HEK293 (cell line): Measurements from ENCODE around the gene COL1A1.

Experiments
- CTCF ChIA-PET: fragments of 350-600 bp; formaldehyde crosslinking; extraction: SDS; loops from one replicate; lab custom pipeline; 2021; ENCODE audit warnings: antibody characterized with exemption; lab: Yijun Ruan, JAX
- POLR2A ChIA-PET: fragments of 300-600 bp; formaldehyde crosslinking; extraction: SDS; loops from one replicate; lab custom pipeline; 2020; ENCODE audit warnings: antibody characterized with exemption, inconsistent platforms; lab: Yijun Ruan, JAX
- H3K27ac ChIP-seq: fragments of 200-500 bp; sonication (Bioruptor generic); 2 replicates; pipeline ENCODE4 v1.5.1; 2014; ENCODE audit warnings: low read depth, low read length, control low read depth, inconsistent platforms; ENCODE audit errors: extremely low read depth
- H3K36me3 ChIP-seq, 2 experiments: fragments of 200-500 bp in 1 of 2; sonication (Bioruptor generic) in 1 of 2; 1 replicate in 1 of 2; 2 replicates in 1 of 2; pipeline ENCODE4 v1.5.1; 2014 to 2017; ENCODE audit warnings: inconsistent platforms in 2 of 2, low read length in 2 of 2; ENCODE audit not compliant: control insufficient read depth in 2 of 2, insufficient read depth in 1 of 2
- H3K4me1 ChIP-seq: fragments of 200-500 bp; sonication (Bioruptor generic); 2 replicates; pipeline ENCODE4 v1.5.1; 2014; ENCODE audit warnings: mild to moderate bottlenecking, low read length, inconsistent platforms; ENCODE audit not compliant: control insufficient read depth, insufficient read depth
- H3K4me3 ChIP-seq: 2 replicates; pipeline ENCODE4 v1.5.1; 2011; ENCODE audit warnings: low read depth, mild to moderate bottlenecking, control low read depth, low read length, moderate library complexity
- H3K9me3 ChIP-seq: fragments of 200-500 bp; sonication (Bioruptor generic); 2 replicates; pipeline ENCODE4 v1.5.1; 2014; ENCODE audit warnings: low read depth, low read length, inconsistent platforms; ENCODE audit not compliant: control insufficient read depth, insufficient read depth
- AEBP2 ChIP-seq: fragments of 450-650 bp; formaldehyde crosslinking; IDR thresholded peaks from 2 replicates; pipeline ENCODE4 v1.5.1; 2016; ENCODE audit warnings: missing biosample characterization, missing genetic modification characterization, borderline replicate concordance
- KLF1 ChIP-seq: fragments of 450-650 bp; formaldehyde crosslinking; IDR thresholded peaks from 2 replicates; pipeline ENCODE4 v1.5.1; 2016; ENCODE audit warnings: missing biosample characterization, missing genetic modification characterization
- TCF7L2 ChIP-seq: IDR thresholded peaks from 2 replicates; pipeline ENCODE4 v1.6.1; 2011; ENCODE audit warnings: low read depth, mild to moderate bottlenecking, inconsistent platforms, low read length, moderate library complexity, borderline replicate concordance
- YY2 ChIP-seq: fragments of 450-650 bp; formaldehyde crosslinking; IDR thresholded peaks from 2 replicates; pipeline ENCODE4 v1.5.1; 2016; ENCODE audit warnings: missing biosample characterization, missing genetic modification characterization
- ZFP69B ChIP-seq: fragments of 450-650 bp; formaldehyde crosslinking; IDR thresholded peaks from 2 replicates; pipeline ENCODE4 v1.5.1; 2016; ENCODE audit warnings: missing biosample characterization, missing genetic modification characterization
- ZNF121 ChIP-seq: fragments of 450-650 bp; formaldehyde crosslinking; IDR thresholded peaks from 2 replicates; pipeline ENCODE4 v1.5.1; 2016; ENCODE audit warnings: missing biosample characterization, missing genetic modification characterization
- ZNF175 ChIP-seq: fragments of 450-650 bp; formaldehyde crosslinking; IDR thresholded peaks from 2 replicates; pipeline ENCODE4 v1.5.1; 2016; ENCODE audit warnings: missing biosample characterization, missing genetic modification characterization
- ZNF23 ChIP-seq: fragments of 450-650 bp; formaldehyde crosslinking; IDR thresholded peaks from 2 replicates; pipeline ENCODE4 v1.5.1; 2016; ENCODE audit warnings: missing biosample characterization, missing genetic modification characterization, borderline replicate concordance
- ZNF24 ChIP-seq: fragments of 450-650 bp; formaldehyde crosslinking; IDR thresholded peaks from 2 replicates; pipeline ENCODE4 v1.5.1; 2016; ENCODE audit warnings: missing biosample characterization, missing genetic modification characterization
- ZNF324 ChIP-seq: fragments of 450-650 bp; formaldehyde crosslinking; IDR thresholded peaks from 2 replicates; pipeline ENCODE4 v1.5.1; 2016; ENCODE audit warnings: missing biosample characterization, missing genetic modification characterization
- ZNF37A ChIP-seq: fragments of 450-650 bp; IDR thresholded peaks from 2 replicates; pipeline ENCODE4 v1.5.1; 2018; ENCODE audit warnings: missing biosample characterization, missing genetic modification characterization
- ZNF48 ChIP-seq: fragments of 450-650 bp; formaldehyde crosslinking; IDR thresholded peaks from 2 replicates; pipeline ENCODE4 v1.5.1; 2016; ENCODE audit warnings: missing biosample characterization, missing genetic modification characterization
- ZNF544 ChIP-seq: fragments of 450-650 bp; formaldehyde crosslinking; IDR thresholded peaks from 2 replicates; pipeline ENCODE4 v1.5.0; 2017; ENCODE audit warnings: missing biosample characterization, missing genetic modification characterization
- ZNF596 ChIP-seq: fragments of 450-650 bp; IDR thresholded peaks from 2 replicates; pipeline ENCODE4 v1.5.0; 2018; ENCODE audit warnings: missing biosample characterization, mild to moderate bottlenecking, missing genetic modification characterization, moderate library complexity
- ZNF645 ChIP-seq: fragments of 450-650 bp; formaldehyde crosslinking; IDR thresholded peaks from 2 replicates; pipeline ENCODE4; 2016; ENCODE audit warnings: missing biosample characterization, missing genetic modification characterization
- ZNF660 ChIP-seq: fragments of 450-650 bp; IDR thresholded peaks from 2 replicates; pipeline ENCODE4 v1.5.1; 2018; ENCODE audit warnings: missing biosample characterization, mild to moderate bottlenecking, missing genetic modification characterization
- ZNF837 ChIP-seq: fragments of 450-650 bp; formaldehyde crosslinking; IDR thresholded peaks from 2 replicates; pipeline ENCODE4 v1.5.1; 2016; ENCODE audit warnings: missing biosample characterization, missing genetic modification characterization
- TF ChIP-seq, protein P1 (sequence below): fragments of 450-650 bp; formaldehyde crosslinking; IDR thresholded peaks from 2 replicates; pipeline ENCODE4 v1.5.1; 2016; ENCODE audit warnings: missing biosample characterization, missing genetic modification characterization
- TF ChIP-seq, protein P2 (sequence below): fragments of 450-650 bp; formaldehyde crosslinking; IDR thresholded peaks from 2 replicates; pipeline ENCODE4 v1.5.1; 2016; ENCODE audit warnings: missing biosample characterization, missing genetic modification characterization
- TF ChIP-seq, protein P3 (sequence below): fragments of 450-650 bp; formaldehyde crosslinking; IDR thresholded peaks from 2 replicates; pipeline ENCODE4 v1.5.1; 2017; ENCODE audit warnings: missing biosample characterization, missing genetic modification characterization
- TF ChIP-seq, protein P4 (sequence below): sonication (generic); formaldehyde crosslinking; IDR thresholded peaks from 2 replicates; pipeline ENCODE4 v1.8.1; 2022; ENCODE audit warnings: mild to moderate bottlenecking, moderate library complexity, missing genetic modification reagents
- TF ChIP-seq, protein P5 (sequence below): fragments of 450-650 bp; formaldehyde crosslinking; IDR thresholded peaks from 2 replicates; pipeline ENCODE4 v1.5.1; 2016; ENCODE audit warnings: missing biosample characterization, missing genetic modification characterization, low read depth
- TF ChIP-seq, protein P6 (sequence below): fragments of 450-650 bp; formaldehyde crosslinking; IDR thresholded peaks from 2 replicates; pipeline ENCODE4 v1.5.1; 2016; ENCODE audit warnings: missing biosample characterization, missing genetic modification characterization

Gene COL1A1

DNA sequence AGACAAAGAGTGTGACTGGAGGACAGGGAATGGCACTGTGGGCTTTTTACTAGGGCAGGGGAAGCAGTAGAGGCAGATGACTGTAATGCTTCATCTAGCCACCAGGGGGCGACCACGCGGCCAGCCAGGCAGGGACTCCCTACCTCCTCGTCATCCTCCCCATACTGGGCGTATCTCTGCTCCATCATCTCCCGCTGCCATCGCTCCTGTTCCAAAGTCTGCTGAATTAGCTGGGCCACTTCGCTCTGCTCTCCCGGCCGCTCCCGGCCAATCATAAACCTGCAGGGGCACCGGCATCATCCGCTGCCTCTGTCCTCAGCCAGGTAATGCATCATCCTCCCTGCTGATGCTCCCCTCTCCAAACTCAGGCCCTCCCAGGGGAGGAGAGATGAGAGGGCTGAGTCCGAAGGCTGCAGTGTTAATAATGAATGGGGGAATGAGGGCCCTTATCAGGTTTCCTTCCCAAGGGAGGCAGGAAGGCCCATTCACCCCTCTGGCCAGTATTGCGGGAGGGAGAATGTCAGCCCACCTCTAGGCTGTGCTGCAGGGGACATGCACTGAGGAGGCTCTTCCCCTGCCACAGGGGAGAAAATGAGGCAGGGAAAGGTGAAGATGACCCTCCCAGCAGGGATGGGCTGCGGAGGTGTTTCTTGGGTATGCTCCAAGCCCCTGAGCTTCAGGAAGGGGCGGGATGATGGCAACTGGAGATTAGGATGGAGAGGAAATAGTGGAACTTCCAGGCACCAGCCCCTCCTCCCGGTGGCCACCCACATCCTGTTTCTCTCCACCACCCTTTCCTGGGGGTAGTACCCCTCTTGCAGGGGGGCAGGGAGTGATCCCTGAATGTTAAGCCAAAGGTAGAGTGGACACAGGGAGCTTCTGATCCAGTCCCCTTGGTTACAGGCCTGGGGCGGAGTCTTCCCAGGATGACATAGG is 61.2 kb downstream of the COL1A1 start (continued):
- TF ChIP-seq ZNF324 = 0 out of 2 replicates have a peak, but pooled peaks have one; percentile 51
- TF ChIP-seq TCF7L2 = no peak
- TF ChIP-seq ZNF37A (tag by site-specific recombination) = no peak
- TF ChIP-seq, protein P1, sequence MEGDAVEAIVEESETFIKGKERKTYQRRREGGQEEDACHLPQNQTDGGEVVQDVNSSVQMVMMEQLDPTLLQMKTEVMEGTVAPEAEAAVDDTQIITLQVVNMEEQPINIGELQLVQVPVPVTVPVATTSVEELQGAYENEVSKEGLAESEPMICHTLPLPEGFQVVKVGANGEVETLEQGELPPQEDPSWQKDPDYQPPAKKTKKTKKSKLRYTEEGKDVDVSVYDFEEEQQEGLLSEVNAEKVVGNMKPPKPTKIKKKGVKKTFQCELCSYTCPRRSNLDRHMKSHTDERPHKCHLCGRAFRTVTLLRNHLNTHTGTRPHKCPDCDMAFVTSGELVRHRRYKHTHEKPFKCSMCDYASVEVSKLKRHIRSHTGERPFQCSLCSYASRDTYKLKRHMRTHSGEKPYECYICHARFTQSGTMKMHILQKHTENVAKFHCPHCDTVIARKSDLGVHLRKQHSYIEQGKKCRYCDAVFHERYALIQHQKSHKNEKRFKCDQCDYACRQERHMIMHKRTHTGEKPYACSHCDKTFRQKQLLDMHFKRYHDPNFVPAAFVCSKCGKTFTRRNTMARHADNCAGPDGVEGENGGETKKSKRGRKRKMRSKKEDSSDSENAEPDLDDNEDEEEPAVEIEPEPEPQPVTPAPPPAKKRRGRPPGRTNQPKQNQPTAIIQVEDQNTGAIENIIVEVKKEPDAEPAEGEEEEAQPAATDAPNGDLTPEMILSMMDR (tag by site-specific recombination) = peak; percentile 87
- peak; percentile 30; the same call in 1 of the 2 replicates for TF ChIP-seq ZNF24 (tag by site-specific recombination)
- TF ChIP-seq, protein P2, sequence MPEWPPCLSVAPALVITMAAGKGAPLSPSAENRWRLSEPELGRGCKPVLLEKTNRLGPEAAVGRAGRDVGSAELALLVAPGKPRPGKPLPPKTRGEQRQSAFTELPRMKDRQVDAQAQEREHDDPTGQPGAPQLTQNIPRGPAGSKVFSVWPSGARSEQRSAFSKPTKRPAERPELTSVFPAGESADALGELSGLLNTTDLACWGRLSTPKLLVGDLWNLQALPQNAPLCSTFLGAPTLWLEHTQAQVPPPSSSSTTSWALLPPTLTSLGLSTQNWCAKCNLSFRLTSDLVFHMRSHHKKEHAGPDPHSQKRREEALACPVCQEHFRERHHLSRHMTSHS (tag by site-specific recombination) = no peak
- no peak for TF ChIP-seq ZNF837
- TF ChIP-seq ZNF121 (tag by site-specific recombination) = no peak
- TF ChIP-seq ZNF23 (tag by site-specific recombination) = no peak
- TF ChIP-seq ZNF660 (tag by site-specific recombination) = no peak; the same call in 1 of the 2 replicates
- TF ChIP-seq, protein P3, sequence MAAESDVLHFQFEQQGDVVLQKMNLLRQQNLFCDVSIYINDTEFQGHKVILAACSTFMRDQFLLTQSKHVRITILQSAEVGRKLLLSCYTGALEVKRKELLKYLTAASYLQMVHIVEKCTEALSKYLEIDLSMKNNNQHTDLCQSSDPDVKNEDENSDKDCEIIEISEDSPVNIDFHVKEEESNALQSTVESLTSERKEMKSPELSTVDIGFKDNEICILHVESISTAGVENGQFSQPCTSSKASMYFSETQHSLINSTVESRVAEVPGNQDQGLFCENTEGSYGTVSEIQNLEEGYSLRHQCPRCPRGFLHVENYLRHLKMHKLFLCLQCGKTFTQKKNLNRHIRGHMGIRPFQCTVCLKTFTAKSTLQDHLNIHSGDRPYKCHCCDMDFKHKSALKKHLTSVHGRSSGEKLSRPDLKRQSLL (tag by site-specific recombination) = peak; percentile 99
- TF ChIP-seq, protein P4, sequence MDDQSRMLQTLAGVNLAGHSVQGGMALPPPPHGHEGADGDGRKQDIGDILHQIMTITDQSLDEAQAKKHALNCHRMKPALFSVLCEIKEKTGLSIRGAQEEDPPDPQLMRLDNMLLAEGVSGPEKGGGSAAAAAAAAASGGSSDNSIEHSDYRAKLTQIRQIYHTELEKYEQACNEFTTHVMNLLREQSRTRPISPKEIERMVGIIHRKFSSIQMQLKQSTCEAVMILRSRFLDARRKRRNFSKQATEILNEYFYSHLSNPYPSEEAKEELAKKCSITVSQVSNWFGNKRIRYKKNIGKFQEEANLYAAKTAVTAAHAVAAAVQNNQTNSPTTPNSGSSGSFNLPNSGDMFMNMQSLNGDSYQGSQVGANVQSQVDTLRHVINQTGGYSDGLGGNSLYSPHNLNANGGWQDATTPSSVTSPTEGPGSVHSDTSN (CRISPR knock-in tag) = no peak
- no peak for TF ChIP-seq YY2 (tag by site-specific recombination)
- TF ChIP-seq AEBP2 = no peak
- TF ChIP-seq ZFP69B = no peak

GRCh38 chr17:50139185-50139783 is 62.1 kb downstream of the COL1A1 start:
- ChIA-PET POLR2A (interaction anchor here (0.6 to 1.5 kb wide), 9 partner anchors 8 to 61 kb away, joined by 3 to 10 read pairs (median 3); partner anchors contain the start of gene SAMD14), CTCF (interaction anchor here (0.6 to 3.8 kb wide), 29 partner anchors 9 to 807 kb away, joined by 3 to 52 read pairs (median 4); partner anchors contain the start of genes COL1A1, PPP1R9B, SAMD14 and TMEM92)
- H3K36me3 ChIP-seq = peaks cover 32 to 99% of the 10 kb centered on the region in 2 experiments
- H3K4me1 ChIP-seq = no peaks in the 10 kb centered on the region
- no peak overlapping the region for H3K4me3 ChIP-seq
- no peak overlapping the region for H3K27ac ChIP-seq
- no peaks in the 10 kb centered on the region for H3K9me3 ChIP-seq
- TF ChIP-seq ZNF645 (no peak), ZNF596 (tag by site-specific recombination) (no peak), ZNF544 (tag by site-specific recombination) (no peak), ZNF48 (tag by site-specific recombination) (no peak), KLF1 (tag by site-specific recombination) (no peak), ZNF175 (tag by site-specific recombination) (no peak)
- TF ChIP-seq, protein P5, sequence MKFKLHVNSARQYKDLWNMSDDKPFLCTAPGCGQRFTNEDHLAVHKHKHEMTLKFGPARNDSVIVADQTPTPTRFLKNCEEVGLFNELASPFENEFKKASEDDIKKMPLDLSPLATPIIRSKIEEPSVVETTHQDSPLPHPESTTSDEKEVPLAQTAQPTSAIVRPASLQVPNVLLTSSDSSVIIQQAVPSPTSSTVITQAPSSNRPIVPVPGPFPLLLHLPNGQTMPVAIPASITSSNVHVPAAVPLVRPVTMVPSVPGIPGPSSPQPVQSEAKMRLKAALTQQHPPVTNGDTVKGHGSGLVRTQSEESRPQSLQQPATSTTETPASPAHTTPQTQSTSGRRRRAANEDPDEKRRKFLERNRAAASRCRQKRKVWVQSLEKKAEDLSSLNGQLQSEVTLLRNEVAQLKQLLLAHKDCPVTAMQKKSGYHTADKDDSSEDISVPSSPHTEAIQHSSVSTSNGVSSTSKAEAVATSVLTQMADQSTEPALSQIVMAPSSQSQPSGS (tag by site-specific recombination) = no peak
- TF ChIP-seq, protein P6, sequence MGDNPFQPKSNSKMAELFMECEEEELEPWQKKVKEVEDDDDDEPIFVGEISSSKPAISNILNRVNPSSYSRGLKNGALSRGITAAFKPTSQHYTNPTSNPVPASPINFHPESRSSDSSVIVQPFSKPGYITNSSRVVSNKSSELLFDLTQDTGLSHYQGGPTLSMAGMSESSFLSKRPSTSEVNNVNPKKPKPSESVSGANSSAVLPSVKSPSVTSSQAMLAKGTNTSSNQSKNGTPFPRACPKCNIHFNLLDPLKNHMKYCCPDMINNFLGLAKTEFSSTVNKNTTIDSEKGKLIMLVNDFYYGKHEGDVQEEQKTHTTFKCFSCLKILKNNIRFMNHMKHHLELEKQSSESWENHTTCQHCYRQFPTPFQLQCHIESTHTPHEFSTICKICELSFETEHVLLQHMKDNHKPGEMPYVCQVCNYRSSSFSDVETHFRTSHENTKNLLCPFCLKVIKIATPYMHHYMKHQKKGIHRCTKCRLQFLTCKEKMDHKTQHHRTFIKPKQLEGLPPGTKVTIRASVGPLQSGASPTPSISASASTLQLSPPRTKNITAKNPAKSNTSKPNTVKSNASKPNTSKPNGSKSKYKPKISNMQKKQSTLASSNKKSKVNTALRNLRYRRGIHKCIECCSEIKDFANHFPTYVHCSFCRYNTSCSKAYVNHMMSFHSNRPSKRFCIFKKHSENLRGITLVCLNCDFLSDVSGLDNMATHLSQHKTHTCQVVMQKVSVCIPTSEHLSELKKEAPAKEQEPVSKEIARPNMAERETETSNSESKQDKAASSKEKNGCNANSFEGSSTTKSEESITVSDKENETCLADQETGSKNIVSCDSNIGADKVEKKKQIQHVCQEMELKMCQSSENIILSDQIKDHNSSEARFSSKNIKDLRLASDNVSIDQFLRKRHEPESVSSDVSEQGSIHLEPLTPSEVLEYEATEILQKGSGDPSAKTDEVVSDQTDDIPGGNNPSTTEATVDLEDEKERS (tag by site-specific recombination) = no peak
